ENCODE measurements around the gene TTC12. TPM values are rescaled to one million over a fixed set of nuclear protein-coding genes. Genes with fewer than 3 reads are reported as not detected.

Gene TTC12
- total RNA-seq, 1 experiment from 2014 or later = 30.5 TPM

DNA sequence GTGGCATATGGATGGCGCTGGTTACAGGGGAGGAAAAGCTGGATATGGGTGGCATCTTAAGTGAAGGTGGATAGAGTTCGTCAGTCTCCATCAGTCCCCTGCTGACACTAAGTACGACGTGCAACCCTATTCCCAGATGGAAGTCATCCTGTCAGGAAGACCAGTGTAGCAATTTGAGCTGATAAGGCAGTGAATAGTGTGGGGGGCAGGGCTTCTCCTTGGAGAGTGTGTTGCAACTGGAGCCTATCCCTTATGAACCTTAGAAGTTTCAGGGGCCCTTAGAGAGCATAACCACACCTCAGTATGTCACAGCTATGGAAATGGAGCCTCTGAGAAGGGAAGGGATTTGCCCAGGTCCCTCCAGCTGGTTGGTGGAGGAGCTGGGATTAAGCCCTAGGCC is 37.1 kb downstream of the TTC12 start:
- BruUV-seq (replicated peaks) = no TSS peak
- Mint-ChIP-seq H3K9me3 (ENCODE audit: unreplicated experiment) (peaks cover 22% of the 10 kb centered on the region), H3K4me1 (ENCODE audit: insufficient read depth, unreplicated experiment) (no peaks in the 10 kb centered on the region), H3K27me3 (ENCODE audit: insufficient read depth, unreplicated experiment) (no peaks in the 10 kb centered on the region), H3K27ac (ENCODE audit: low read depth, unreplicated experiment) (no peak overlapping the region), H3K4me3 (ENCODE audit: unreplicated experiment) (no peak overlapping the region), H3K36me3 (ENCODE audit: insufficient read depth, unreplicated experiment) (peaks cover 64% of the 10 kb centered on the region)
- POLR2A ChIA-PET = no interaction called here
- no peak for DNase-seq (ENCODE audit: unreplicated experiment)
- intact Hi-C loops (cut with micrococcal nuclease) = no loop called here
- TF ChIP-seq, protein P1, sequence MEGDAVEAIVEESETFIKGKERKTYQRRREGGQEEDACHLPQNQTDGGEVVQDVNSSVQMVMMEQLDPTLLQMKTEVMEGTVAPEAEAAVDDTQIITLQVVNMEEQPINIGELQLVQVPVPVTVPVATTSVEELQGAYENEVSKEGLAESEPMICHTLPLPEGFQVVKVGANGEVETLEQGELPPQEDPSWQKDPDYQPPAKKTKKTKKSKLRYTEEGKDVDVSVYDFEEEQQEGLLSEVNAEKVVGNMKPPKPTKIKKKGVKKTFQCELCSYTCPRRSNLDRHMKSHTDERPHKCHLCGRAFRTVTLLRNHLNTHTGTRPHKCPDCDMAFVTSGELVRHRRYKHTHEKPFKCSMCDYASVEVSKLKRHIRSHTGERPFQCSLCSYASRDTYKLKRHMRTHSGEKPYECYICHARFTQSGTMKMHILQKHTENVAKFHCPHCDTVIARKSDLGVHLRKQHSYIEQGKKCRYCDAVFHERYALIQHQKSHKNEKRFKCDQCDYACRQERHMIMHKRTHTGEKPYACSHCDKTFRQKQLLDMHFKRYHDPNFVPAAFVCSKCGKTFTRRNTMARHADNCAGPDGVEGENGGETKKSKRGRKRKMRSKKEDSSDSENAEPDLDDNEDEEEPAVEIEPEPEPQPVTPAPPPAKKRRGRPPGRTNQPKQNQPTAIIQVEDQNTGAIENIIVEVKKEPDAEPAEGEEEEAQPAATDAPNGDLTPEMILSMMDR (IDR thresholded peaks at IDR 0.05; ENCODE audit: unreplicated experiment) = no peak
- CTCF ChIA-PET = interaction anchor here (1.1 kb wide), 1 partner anchor 142 kb away, joined by 3 read pairs; no protein-coding TSS in a partner anchor

GRCh38 chr11:113356203-113356602 is 41.8 kb downstream of the TTC12 start:
- BruUV-seq (replicated peaks) = no TSS peak
- DNase-seq (ENCODE audit: unreplicated experiment) = no peak
- H3K36me3 Mint-ChIP-seq (ENCODE audit: insufficient read depth, unreplicated experiment) = peaks cover 84% of the 10 kb centered on the region
- peaks cover 22% of the 10 kb centered on the region for H3K9me3 Mint-ChIP-seq (ENCODE audit: unreplicated experiment)
- H3K27ac Mint-ChIP-seq (ENCODE audit: low read depth, unreplicated experiment) = no peak overlapping the region
- H3K4me3 Mint-ChIP-seq (ENCODE audit: unreplicated experiment) = no peak overlapping the region
- TF ChIP-seq, protein P1 (IDR thresholded peaks at IDR 0.05; ENCODE audit: unreplicated experiment) = no peak
- ChIA-PET POLR2A (no interaction called here), CTCF (no interaction called here)
- H3K27me3 Mint-ChIP-seq (ENCODE audit: insufficient read depth, unreplicated experiment) = no peaks in the 10 kb centered on the region
- intact Hi-C loops (cut with micrococcal nuclease) = no loop called here
- no peaks in the 10 kb centered on the region for H3K4me1 Mint-ChIP-seq (ENCODE audit: insufficient read depth, unreplicated experiment)

GRCh38 chr11:113363406-113363805 is 49.0 kb downstream of the TTC12 start:
- ChIA-PET POLR2A (interaction anchor here (0.6 kb wide), 1 partner anchor 431 kb away, joined by 3 read pairs; no protein-coding TSS in a partner anchor), CTCF (no interaction called here)
- intact Hi-C loops (cut with micrococcal nuclease) = no loop called here
- no peak overlapping the region for H3K4me3 Mint-ChIP-seq (ENCODE audit: unreplicated experiment)
- H3K27ac Mint-ChIP-seq (ENCODE audit: low read depth, unreplicated experiment) = no peak overlapping the region
- DNase-seq (ENCODE audit: unreplicated experiment) = no peak
- peaks cover 10% of the 10 kb centered on the region for H3K4me1 Mint-ChIP-seq (ENCODE audit: insufficient read depth, unreplicated experiment)
- H3K9me3 Mint-ChIP-seq (ENCODE audit: unreplicated experiment) = no peaks in the 10 kb centered on the region
- peaks cover 58% of the 10 kb centered on the region for H3K36me3 Mint-ChIP-seq (ENCODE audit: insufficient read depth, unreplicated experiment)
- TF ChIP-seq, protein P1 (IDR thresholded peaks at IDR 0.05; ENCODE audit: unreplicated experiment) = no peak
- no peaks in the 10 kb centered on the region for H3K27me3 Mint-ChIP-seq (ENCODE audit: insufficient read depth, unreplicated experiment)
- no TSS peak for BruUV-seq (replicated peaks)

- TF ChIP-seq, protein P1 (IDR thresholded peaks at IDR 0.05; ENCODE audit: unreplicated experiment) = no peak
- intact Hi-C loops (cut with micrococcal nuclease) = no loop called here
- no peak overlapping the region for H3K4me3 Mint-ChIP-seq (ENCODE audit: unreplicated experiment)
- H3K36me3 Mint-ChIP-seq (ENCODE audit: insufficient read depth, unreplicated experiment) = peaks cover 58% of the 10 kb centered on the region
- no peaks in the 10 kb centered on the region for H3K27me3 Mint-ChIP-seq (ENCODE audit: insufficient read depth, unreplicated experiment)
- H3K9me3 Mint-ChIP-seq (ENCODE audit: unreplicated experiment) = no peaks in the 10 kb centered on the region
- no peak for DNase-seq (ENCODE audit: unreplicated experiment)
- no TSS peak for BruUV-seq (replicated peaks)
- H3K27ac Mint-ChIP-seq (ENCODE audit: low read depth, unreplicated experiment) = no peak overlapping the region
- ChIA-PET POLR2A (interaction anchor here (0.7 kb wide), 1 partner anchor 25 kb away, joined by 4 read pairs; no protein-coding TSS in a partner anchor), CTCF (no interaction called here)
- peaks cover 10% of the 10 kb centered on the region for H3K4me1 Mint-ChIP-seq (ENCODE audit: insufficient read depth, unreplicated experiment)
Observed at GRCh38 chr11:113363996-113364641, 49.7 kb downstream of the TTC12 start.
